Lung (tissue), 12 donors: ENCODE measurements around the gene COL4A1. TPM values are rescaled to one million over a fixed set of nuclear protein-coding genes. Genes with fewer than 3 reads are reported as not detected.

ENCODE experiments used
- ATAC-seq: fragments of 200-7000 bp; cut with Tn5 transposase; one replicate; pipeline ENCODE4 v1.9.1; 2020; ENCODE audit warnings: moderate number of reproducible peaks; ENCODE audit not compliant: insufficient read depth, low FRiP score
- DNase-seq, 3 donors: peaks; one replicate each; pipeline ENCODE4 v3.0.0-alpha.2; 2013 to 2017
- H3K27ac ChIP-seq, 2 donors: one replicate each; pipeline ENCODE4 v1.5.1; 2013; ENCODE audit warnings: mild to moderate bottlenecking in 2 of 2, moderate library complexity in 2 of 2, control low read depth in 1 of 2, inconsistent platforms in 1 of 2, low read depth in 1 of 2, low read length in 1 of 2
- H3K27me3 ChIP-seq, 3 donors: one replicate each; pipeline ENCODE4 v1.5.1; 2013; ENCODE audit warnings: low read length in 2 of 3; ENCODE audit not compliant: control insufficient read depth in 3 of 3, insufficient read depth in 3 of 3
- H3K36me3 ChIP-seq, 4 donors: one replicate each; pipeline ENCODE4 v1.5.1; 2013; ENCODE audit warnings: low read length in 4 of 4, mild to moderate bottlenecking in 1 of 4, moderate library complexity in 1 of 4; ENCODE audit not compliant: control insufficient read depth in 4 of 4, insufficient read depth in 4 of 4
- H3K4me1 ChIP-seq, 5 donors: one replicate each; pipeline ENCODE4 v1.5.1; 2013; ENCODE audit warnings: low read length in 5 of 5, mild to moderate bottlenecking in 2 of 5, moderate library complexity in 1 of 5; ENCODE audit not compliant: control insufficient read depth in 5 of 5, insufficient read depth in 5 of 5
- H3K4me3 ChIP-seq: one replicate; pipeline ENCODE4 v1.5.1; 2013; ENCODE audit warnings: mild to moderate bottlenecking, control low read depth, moderate library complexity
- H3K9ac ChIP-seq, 2 donors: one replicate each; pipeline ENCODE4 v1.5.1; 2013; ENCODE audit warnings: low read length in 2 of 2, control low read depth in 1 of 2; ENCODE audit not compliant: insufficient read depth in 1 of 2
- H3K9me3 ChIP-seq, 4 donors: one replicate each; pipeline ENCODE4 v1.5.1; 2013; ENCODE audit warnings: low read length in 3 of 4, mild to moderate bottlenecking in 1 of 4, moderate library complexity in 1 of 4; ENCODE audit not compliant: control insufficient read depth in 4 of 4, insufficient read depth in 3 of 4
- CTCF ChIP-seq: IDR thresholded peaks from 2 replicates; pipeline ENCODE4 v1.5.1; 2012; ENCODE audit warnings: mild to moderate bottlenecking; ENCODE audit errors: control extremely low read depth, extremely low read depth
- WGBS, 2 donors: extraction: QIAGEN DNeasy Blood & Tissue Kit; methylation state at CpG; one replicate each; pipeline ENCODE4 v1.1.7; 2013; 5-methylcytosine and 5-hydroxymethylcytosine counted together
- polyA plus RNA-seq, 2 donors: library from polyadenylated mRNA; stranded (reverse); fragments of 200-250 nt; gene quantifications; one replicate each; pipeline ENCODE4 v1.2.1, GENCODE V29; 2013
- total RNA-seq, 2 donors: library from RNA; depleted of rRNA in 1 of 2; stranded (reverse); fragments of >200 nt in 1 of 2; gene quantifications; one replicate each; pipeline ENCODE4 v1.2.1, GENCODE V29; 2014 to 2021
- donor health status: control.
- donor health status: control.
- donor health status: Bipolar disorder and iron deficiency.
- donor health status: healthy.
- donor health status: DM: yes; HTN: yes; CAD: no.

COL4A1 gene
- total and polyA plus RNA-seq, 4 donors, result 114 to 1,051 (median 318) TPM

GRCh38 chr13:110354123-110354627 lies 47.2 kb upstream of the COL4A1 start:
- Histone ChIP-seq H3K4me1 (peaks cover 0 to 20% (median 6%) of the 10 kb centered on the region in 5 donors), H3K9me3 (no peaks in the 10 kb centered on the region), H3K27ac (peak overlapping the region in 1 of 2 donors; percentile 52), H3K27me3 (no peaks in the 10 kb centered on the region), H3K36me3 (peaks cover 0 to 5% (median under 1%) of the 10 kb centered on the region in 4 donors), H3K9ac (no peak overlapping the region), H3K4me3 (no peak overlapping the region)
- 76 to 90% methylated on average over 6 of the region's 6 CpGs for WGBS, 2 donors
- ATAC-seq (no peak), DNase-seq (no peak)
- no peak for TF ChIP-seq CTCF

- no peaks in the 10 kb centered on the region for H3K27me3 ChIP-seq
- H3K36me3 ChIP-seq, result peaks cover 0 to 4% (median under 1%) of the 10 kb centered on the region in 4 donors
- DNase-seq, result no peak
- peaks cover 0 to 20% (median 6%) of the 10 kb centered on the region in 5 donors for H3K4me1 ChIP-seq
- 69 to 89% methylated on average over 13 of the region's 13 CpGs for WGBS, 2 donors
- peak; percentile 43 for ATAC-seq
- TF ChIP-seq CTCF, result no peak
- H3K27ac ChIP-seq, result no peak overlapping the region
- H3K9ac ChIP-seq, result no peak overlapping the region
- no peaks in the 10 kb centered on the region for H3K9me3 ChIP-seq
- H3K4me3 ChIP-seq, result no peak overlapping the region
Measured at GRCh38 chr13:110353339-110353977, 46.5 kb upstream of the COL4A1 start.

- H3K4me3 ChIP-seq, result no peak overlapping the region
- WGBS, 2 donors, result 84 to 85% methylated on average over 8 of the region's 8 CpGs
- ATAC-seq (no peak), DNase-seq (no peak)
- H3K4me1 ChIP-seq, result peaks cover 0 to 21% (median 6%) of the 10 kb centered on the region in 5 donors
- peak overlapping the region in 1 of 2 donors; percentile 40 for H3K27ac ChIP-seq
- peaks cover 0 to 1% (median 0%) of the 10 kb centered on the region in 4 donors for H3K36me3 ChIP-seq
- H3K9ac ChIP-seq, result no peak overlapping the region
- H3K27me3 ChIP-seq, result no peaks in the 10 kb centered on the region
- H3K9me3 ChIP-seq, result no peaks in the 10 kb centered on the region
- TF ChIP-seq CTCF, result no peak
Measured at GRCh38 chr13:110352735-110353134, 45.8 kb upstream of the COL4A1 start.
